HG03558 (cell line): ENCODE results near the gene POLR2J.

Source experiments
- ATAC-seq: cut with Tn5 transposase; IDR thresholded peaks from one replicate; pipeline ENCODE4 v1.9.1; 2021; ENCODE audit warnings: moderate number of reproducible peaks; ENCODE audit not compliant: unreplicated experiment; ENCODE audit errors: extremely low read depth

The POLR2J gene

GRCh38 chr7:102446387-102447156, 32.1 kb downstream of the POLR2J start:
- no peak for ATAC-seq

- no peak for ATAC-seq
Observed at GRCh38 chr7:102445674-102446071, 33.0 kb downstream of the POLR2J start.

DNA sequence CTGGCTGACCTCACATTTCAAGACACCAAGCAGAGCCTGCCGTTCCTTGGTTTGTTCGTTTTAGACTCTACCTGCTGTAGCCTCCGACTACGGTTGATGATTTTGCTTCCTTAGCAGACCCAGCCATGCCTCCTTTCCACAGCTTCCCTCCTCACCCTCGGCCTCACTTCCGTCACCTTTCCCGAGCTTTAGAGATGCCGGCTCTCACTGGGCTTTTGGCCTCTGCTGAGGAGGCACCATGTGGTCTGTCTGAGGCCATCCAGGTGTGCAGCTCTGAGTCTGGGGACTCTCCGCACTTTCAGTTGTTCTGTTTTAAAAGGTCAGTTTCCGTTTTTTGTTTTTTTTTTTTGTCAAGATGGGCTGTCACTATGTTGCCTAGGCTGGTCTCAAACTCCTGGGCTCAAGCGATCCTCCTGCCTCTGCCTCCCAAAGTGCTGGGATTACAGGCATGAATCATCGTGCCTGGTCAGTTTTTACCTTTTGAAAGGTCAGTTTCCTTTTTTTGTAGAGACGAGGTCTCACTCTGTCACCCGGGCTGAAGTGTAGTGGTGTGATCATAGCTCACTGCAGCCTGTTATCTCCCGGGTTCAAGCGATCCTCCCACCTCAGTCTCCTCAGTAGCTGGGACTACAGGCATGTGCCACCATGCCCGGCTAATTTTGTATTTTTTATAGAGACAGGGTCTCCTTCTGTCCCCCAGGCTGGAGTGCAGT, 33.6 kb downstream of the POLR2J start:
- peak; percentile 30 for ATAC-seq

DNA sequence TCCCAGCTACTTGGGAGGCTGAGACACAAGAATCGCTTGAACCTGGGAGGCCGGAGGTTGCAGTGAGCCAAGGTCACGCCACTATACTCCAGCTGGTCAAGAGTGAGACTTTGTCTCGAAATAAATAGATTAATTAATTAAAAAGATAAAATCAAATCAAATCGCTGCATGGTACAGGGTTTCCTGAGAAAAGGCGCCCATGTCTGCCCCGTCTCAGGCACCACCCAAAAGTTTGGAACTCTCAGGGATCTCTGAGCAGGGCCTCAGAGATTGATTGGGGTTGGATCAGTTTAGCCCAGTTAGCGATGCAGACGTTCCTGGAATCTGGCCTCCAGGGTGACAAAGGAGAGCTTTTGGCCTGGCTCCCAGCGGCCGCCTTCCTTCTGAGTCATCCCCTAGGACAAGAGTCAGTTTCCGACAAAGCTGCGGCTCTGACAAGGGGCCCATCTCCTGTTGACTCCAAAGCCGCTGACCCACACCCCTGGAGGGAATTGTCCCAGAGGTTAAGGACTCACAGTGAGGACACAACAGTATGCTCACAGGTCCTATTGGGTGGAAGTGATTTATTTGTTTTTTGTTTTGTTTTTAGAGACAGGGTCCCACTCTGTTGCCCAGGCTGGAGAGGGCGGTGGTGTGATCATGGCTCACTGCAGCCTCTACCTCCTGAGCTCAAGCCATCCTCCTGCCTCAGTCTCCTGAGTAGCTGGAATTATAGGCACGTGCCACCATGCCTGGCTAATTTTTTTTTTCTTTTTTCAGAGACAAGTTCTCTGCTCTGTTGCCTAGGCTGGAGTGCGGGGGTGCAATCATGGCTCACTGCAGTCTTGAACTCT, 38.5 kb downstream of the POLR2J start:
- ATAC-seq, result no peak

DNA sequence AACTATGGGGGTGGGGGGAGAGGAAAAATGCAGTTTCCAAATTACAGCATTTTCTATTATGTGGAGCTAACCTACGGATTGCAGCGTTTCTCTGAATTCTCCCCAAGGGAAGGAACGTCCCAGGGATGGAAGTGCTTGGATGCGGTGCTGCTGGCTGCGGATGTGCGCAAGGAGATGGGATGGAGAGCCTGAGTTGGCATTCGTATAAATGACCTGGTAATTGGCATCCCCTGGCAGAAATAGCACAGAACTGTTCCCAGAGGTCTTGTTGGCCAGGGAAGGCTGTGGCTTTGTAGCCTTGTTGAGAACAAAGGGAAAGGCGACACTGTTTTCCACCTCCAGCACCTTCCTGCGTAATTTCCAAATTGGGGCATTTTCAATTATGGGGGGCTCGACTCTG, 42.6 kb downstream of the POLR2J start:
- ATAC-seq, result no peak

- ATAC-seq, result no peak
Observed at GRCh38 chr7:102434039-102434486, 44.7 kb downstream of the POLR2J start.

GRCh38 chr7:102433219-102434038, 45.3 kb downstream of the POLR2J start, which contains the start of gene ORAI2:
TSS of gene ORAI2 (plus strand) at chr7:102433575. CDS start at chr7:102438957, 5,382 bp downstream.
- ATAC-seq, result no peak

DNA sequence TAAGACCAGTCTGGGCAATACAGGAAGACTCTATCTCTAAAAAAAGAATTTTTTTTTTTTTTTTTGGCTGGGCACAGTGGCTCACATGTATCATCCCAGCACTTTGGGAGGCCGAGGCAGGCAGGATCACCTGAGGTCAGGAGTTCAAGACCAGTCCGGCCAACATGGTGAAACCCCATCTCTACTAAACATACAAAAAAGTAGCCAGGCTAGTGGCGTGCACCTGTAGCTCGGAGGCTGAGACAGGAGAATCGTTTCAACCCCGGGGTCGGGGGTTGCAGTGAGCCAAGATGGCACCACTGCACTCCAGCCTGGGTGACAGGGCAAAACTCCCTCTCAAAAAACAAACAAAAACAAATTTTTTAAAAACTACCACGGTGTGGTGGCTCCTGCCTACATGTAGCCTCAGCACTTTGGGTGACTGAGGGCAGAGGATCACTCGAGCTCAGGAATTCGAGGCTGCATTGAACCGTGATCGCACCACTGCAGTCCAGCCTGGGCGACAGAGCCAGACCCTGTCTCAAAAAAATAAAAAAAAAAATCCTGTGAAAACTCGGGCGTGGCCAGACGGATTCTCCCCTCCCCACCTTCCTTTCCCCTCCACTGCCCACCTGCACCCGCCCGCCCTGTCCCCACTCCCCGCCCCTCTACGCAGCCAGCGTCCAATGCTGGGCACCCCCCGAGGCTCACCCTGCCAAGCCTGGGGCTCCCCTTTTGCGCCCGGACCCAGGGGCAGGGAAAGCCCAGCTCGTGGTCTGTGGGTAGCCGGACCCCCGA, 46.1 kb downstream of the POLR2J start:
- no peak for ATAC-seq

- no peak for ATAC-seq
Observed at GRCh38 chr7:102431617-102432298, 47.0 kb downstream of the POLR2J start.

DNA sequence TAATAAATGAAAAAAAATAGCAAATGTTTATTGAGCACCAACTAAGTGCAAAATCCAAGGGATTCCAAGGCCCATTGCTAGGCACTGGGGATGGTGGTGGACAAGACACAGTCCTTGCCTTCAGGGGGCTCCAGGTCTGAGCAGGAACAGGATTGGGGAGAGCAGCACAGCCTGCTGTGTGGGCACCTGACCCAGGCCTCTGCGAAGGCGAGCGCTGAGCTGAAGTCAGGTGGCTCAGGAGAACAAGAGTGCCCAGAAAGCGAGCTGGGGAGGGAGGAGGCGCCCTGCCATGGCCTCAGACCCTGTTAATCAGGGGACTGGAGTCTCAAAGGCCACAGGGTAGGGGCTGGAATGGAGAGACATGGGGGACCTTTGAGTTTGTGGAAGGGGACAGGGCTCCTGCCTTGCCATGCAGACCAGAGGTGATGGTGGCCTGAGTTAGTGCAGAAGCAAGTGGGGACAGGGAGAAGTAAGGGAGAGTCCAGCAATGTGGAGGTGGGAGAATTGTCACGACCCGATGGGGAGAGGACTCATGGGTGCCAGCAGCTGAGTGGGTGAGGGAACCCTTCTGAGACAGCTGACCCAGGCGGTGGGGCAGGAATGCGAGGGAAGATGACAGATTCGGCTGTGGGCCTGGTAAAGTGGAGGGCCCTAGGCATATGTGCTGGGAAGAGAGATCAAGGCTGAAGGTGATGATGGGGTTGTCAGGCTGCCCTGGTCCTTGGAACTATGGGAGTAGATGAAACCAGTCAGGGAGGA, 49.4 kb downstream of the POLR2J start:
- ATAC-seq, result no peak

- ATAC-seq, result no peak
Observed at GRCh38 chr7:102427019-102427405, 51.7 kb downstream of the POLR2J start.

- ATAC-seq, result peak; percentile 39
Observed at GRCh38 chr7:102426268-102427018, 52.3 kb downstream of the POLR2J start.

DNA sequence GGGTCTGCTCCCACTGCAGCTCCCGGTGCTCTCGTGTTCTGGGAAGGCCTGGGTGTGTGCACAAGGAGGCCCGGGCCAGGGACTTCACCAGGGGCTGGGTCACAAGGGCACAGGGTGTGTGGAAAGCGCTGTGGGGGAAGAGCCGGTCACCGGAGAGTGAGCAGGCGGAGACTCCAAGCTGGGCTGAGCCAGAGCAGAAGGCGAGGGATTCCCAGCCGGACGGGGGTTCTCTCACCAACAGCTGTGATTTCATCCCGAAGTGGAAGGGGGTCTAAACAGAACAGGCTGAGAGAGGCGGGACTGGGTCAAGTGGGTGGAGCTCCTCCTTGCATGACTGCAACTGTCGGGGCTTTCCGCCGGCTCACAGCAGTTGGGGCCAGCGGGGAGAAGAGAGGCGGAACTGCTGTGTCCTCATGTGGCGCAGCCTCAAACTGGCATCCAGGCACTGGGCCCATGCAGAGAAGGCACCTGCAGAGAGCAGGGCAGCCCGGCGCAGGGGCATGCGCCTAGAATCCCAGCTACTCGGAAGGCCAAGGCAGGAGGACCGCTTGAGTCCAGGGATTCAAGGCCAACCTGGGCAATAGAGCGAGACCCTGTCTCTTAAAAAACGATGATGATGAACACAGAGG, 53.0 kb downstream of the POLR2J start:
- ATAC-seq, result peak; percentile 34

GRCh38 chr7:102424787-102425218, 53.9 kb downstream of the POLR2J start:
- peak; percentile 26 for ATAC-seq

GRCh38 chr7:102424129-102424551, 54.6 kb downstream of the POLR2J start:
- ATAC-seq, result no peak
